Measurements from ENCODE around the gene RALGPS1. TPM values are rescaled to one million over a fixed set of nuclear protein-coding genes. Genes with fewer than 3 reads are reported as not detected.

Gene RALGPS1
- total RNA-seq, 5 donors from 2014 or later (not counting 1 experiment from before 2014, with no cell fraction given): 7.3 to 13.9 (median 9.4) TPM

- Mint-ChIP-seq H3K4me1 (peaks cover 0 to 14% (median 6%) of the 10 kb centered on the region in 3 donors), H3K27me3 (no peaks in the 10 kb centered on the region), H3K4me3 (no peak overlapping the region), H3K27ac (no peak overlapping the region), H3K36me3 (peaks cover 23% of the 10 kb centered on the region), H3K9me3 (no peaks in the 10 kb centered on the region)
- no peak overlapping the region for H3K27ac ChIP-seq (ENCODE audit: low read length)
- no peaks in the 10 kb centered on the region for H3K4me1 ChIP-seq (ENCODE audit: control insufficient read depth in 1 of 2, extremely low read depth in 1 of 2, insufficient read depth in 2 of 2, low read length in 2 of 2)
- ATAC-seq (replicated peaks in 1 of 4) (no peak), DNase-seq (no peak)
- no peaks in the 10 kb centered on the region for H3K27me3 ChIP-seq (replicated peaks in 1 of 2; ENCODE audit: control insufficient read depth in 2 of 2, extremely low read depth in 1 of 2, insufficient read depth in 2 of 2, low read length in 1 of 2)
- ChIA-PET POLR2A (no interaction called here), CTCF (no interaction called here)
- no peaks in the 10 kb centered on the region for H3K36me3 ChIP-seq (ENCODE audit: control insufficient read depth in 2 of 2, extremely low read depth in 1 of 2, insufficient read depth in 1 of 2, low read length in 1 of 2)
- no CpG with 5 or more reads among the region's 4 CpGs for WGBS (ENCODE audit: insufficient coverage)
- H3K9me3 ChIP-seq: no peaks in the 10 kb centered on the region
- no peak overlapping the region for H3K4me3 ChIP-seq (ENCODE audit: control insufficient read depth in 1 of 2, extremely low read depth in 1 of 2, low read length in 1 of 2)
Observed at GRCh38 chr9:127058645-127059021, 144.1 kb downstream of the RALGPS1 start.

- no peak overlapping the region for H3K27ac Mint-ChIP-seq
- CTCF ChIA-PET: no interaction called here
- WGBS (ENCODE audit: insufficient coverage): 100% methylated on average over 1 of the region's 2 CpGs
Observed at GRCh38 chr9:127059030-127059429, 144.4 kb downstream of the RALGPS1 start.

GRCh38 chr9:127059765-127060361 lies 145.3 kb downstream of the RALGPS1 start:
- no peak for ATAC-seq (replicated peaks in 1 of 4)
- no peak overlapping the region for H3K27ac ChIP-seq (ENCODE audit: low read length)
- no CpG with 5 or more reads among the region's 4 CpGs for WGBS (ENCODE audit: insufficient coverage)
- H3K27me3 ChIP-seq (replicated peaks in 1 of 2; ENCODE audit: control insufficient read depth in 2 of 2, extremely low read depth in 1 of 2, insufficient read depth in 2 of 2, low read length in 1 of 2): no peaks in the 10 kb centered on the region
- Mint-ChIP-seq H3K4me3 (no peak overlapping the region), H3K27me3 (no peaks in the 10 kb centered on the region), H3K36me3 (peaks cover 20% of the 10 kb centered on the region), H3K4me1 (peaks cover 0 to 14% (median 6%) of the 10 kb centered on the region in 3 donors), H3K27ac (no peak overlapping the region), H3K9me3 (no peaks in the 10 kb centered on the region)
- DNase-seq: no peak
- H3K4me1 ChIP-seq (ENCODE audit: control insufficient read depth in 1 of 2, extremely low read depth in 1 of 2, insufficient read depth in 2 of 2, low read length in 2 of 2): no peaks in the 10 kb centered on the region
- H3K9me3 ChIP-seq: no peaks in the 10 kb centered on the region
- CTCF ChIA-PET: no interaction called here
- POLR2A ChIA-PET: no interaction called here
- H3K4me3 ChIP-seq (ENCODE audit: control insufficient read depth in 1 of 2, extremely low read depth in 1 of 2, low read length in 1 of 2): no peak overlapping the region
- no peaks in the 10 kb centered on the region for H3K36me3 ChIP-seq (ENCODE audit: control insufficient read depth in 2 of 2, extremely low read depth in 1 of 2, insufficient read depth in 1 of 2, low read length in 1 of 2)

More at GRCh38 chr9:127059030-127059429, 144.4 kb downstream of the RALGPS1 start:
- Histone ChIP-seq H3K4me1 (ENCODE audit: control insufficient read depth in 1 of 2, extremely low read depth in 1 of 2, insufficient read depth in 2 of 2, low read length in 2 of 2) (no peaks in the 10 kb centered on the region), H3K27ac (ENCODE audit: low read length) (no peak overlapping the region), H3K36me3 (ENCODE audit: control insufficient read depth in 2 of 2, extremely low read depth in 1 of 2, insufficient read depth in 1 of 2, low read length in 1 of 2) (no peaks in the 10 kb centered on the region), H3K9me3 (no peaks in the 10 kb centered on the region), H3K27me3 (replicated peaks in 1 of 2; ENCODE audit: control insufficient read depth in 2 of 2, extremely low read depth in 1 of 2, insufficient read depth in 2 of 2, low read length in 1 of 2) (no peaks in the 10 kb centered on the region), H3K4me3 (ENCODE audit: control insufficient read depth in 1 of 2, extremely low read depth in 1 of 2, low read length in 1 of 2) (no peak overlapping the region)
- ATAC-seq (replicated peaks in 1 of 4) (no peak), DNase-seq (no peak)
- H3K27me3 Mint-ChIP-seq: no peaks in the 10 kb centered on the region
- H3K4me1 Mint-ChIP-seq: peaks cover 0 to 14% (median 6%) of the 10 kb centered on the region in 3 donors
- H3K4me3 Mint-ChIP-seq: no peak overlapping the region
- no peaks in the 10 kb centered on the region for H3K9me3 Mint-ChIP-seq
- POLR2A ChIA-PET: no interaction called here
- peaks cover 20% of the 10 kb centered on the region for H3K36me3 Mint-ChIP-seq

GRCh38 chr9:127061411-127061810 lies 146.8 kb downstream of the RALGPS1 start:
- no peak overlapping the region for H3K4me3 Mint-ChIP-seq
- ChIA-PET CTCF (no interaction called here), POLR2A (no interaction called here)
- Histone ChIP-seq H3K4me3 (ENCODE audit: control insufficient read depth in 1 of 2, extremely low read depth in 1 of 2, low read length in 1 of 2) (no peak overlapping the region), H3K27ac (ENCODE audit: low read length) (no peak overlapping the region), H3K4me1 (ENCODE audit: control insufficient read depth in 1 of 2, extremely low read depth in 1 of 2, insufficient read depth in 2 of 2, low read length in 2 of 2) (no peaks in the 10 kb centered on the region), H3K9me3 (no peaks in the 10 kb centered on the region), H3K27me3 (replicated peaks in 1 of 2; ENCODE audit: control insufficient read depth in 2 of 2, extremely low read depth in 1 of 2, insufficient read depth in 2 of 2, low read length in 1 of 2) (no peaks in the 10 kb centered on the region), H3K36me3 (ENCODE audit: control insufficient read depth in 2 of 2, extremely low read depth in 1 of 2, insufficient read depth in 1 of 2, low read length in 1 of 2) (no peaks in the 10 kb centered on the region)
- H3K9me3 Mint-ChIP-seq: no peaks in the 10 kb centered on the region
- H3K27me3 Mint-ChIP-seq: no peaks in the 10 kb centered on the region
- ATAC-seq (replicated peaks in 1 of 4) (no peak), DNase-seq (no peak)
- H3K27ac Mint-ChIP-seq: no peak overlapping the region
- WGBS (ENCODE audit: insufficient coverage): 100% methylated on average over 1 of the region's 3 CpGs
- H3K4me1 Mint-ChIP-seq: peaks cover 0 to 14% (median 6%) of the 10 kb centered on the region in 3 donors
- H3K36me3 Mint-ChIP-seq: peaks cover 28% of the 10 kb centered on the region

- ATAC-seq (replicated peaks in 1 of 4) (no peak), DNase-seq (no peak)
- Histone ChIP-seq H3K36me3 (ENCODE audit: control insufficient read depth in 2 of 2, extremely low read depth in 1 of 2, insufficient read depth in 1 of 2, low read length in 1 of 2) (no peaks in the 10 kb centered on the region), H3K27ac (ENCODE audit: low read length) (no peak overlapping the region), H3K27me3 (replicated peaks in 1 of 2; ENCODE audit: control insufficient read depth in 2 of 2, extremely low read depth in 1 of 2, insufficient read depth in 2 of 2, low read length in 1 of 2) (no peaks in the 10 kb centered on the region), H3K4me1 (ENCODE audit: control insufficient read depth in 1 of 2, extremely low read depth in 1 of 2, insufficient read depth in 2 of 2, low read length in 2 of 2) (no peaks in the 10 kb centered on the region), H3K4me3 (ENCODE audit: control insufficient read depth in 1 of 2, extremely low read depth in 1 of 2, low read length in 1 of 2) (no peak overlapping the region), H3K9me3 (no peaks in the 10 kb centered on the region)
- WGBS (ENCODE audit: insufficient coverage): 83% methylated on average over 2 of the region's 2 CpGs
- no peak overlapping the region for H3K27ac Mint-ChIP-seq
- no peak overlapping the region for H3K4me3 Mint-ChIP-seq
- H3K27me3 Mint-ChIP-seq: no peaks in the 10 kb centered on the region
- ChIA-PET POLR2A (no interaction called here), CTCF (interaction anchor here in 1 of 2 donors (0.8 kb wide), 1 partner anchor 12 kb away, joined by 3 read pairs; no protein-coding TSS in a partner anchor)
- peaks cover 0 to 6% (median 3%) of the 10 kb centered on the region in 3 donors for H3K4me1 Mint-ChIP-seq
- H3K9me3 Mint-ChIP-seq: no peaks in the 10 kb centered on the region
- H3K36me3 Mint-ChIP-seq: peaks cover 27% of the 10 kb centered on the region
Observed at GRCh38 chr9:127064335-127064734, 149.8 kb downstream of the RALGPS1 start.

- no peaks in the 10 kb centered on the region for H3K9me3 Mint-ChIP-seq
- no peak overlapping the region for H3K27ac Mint-ChIP-seq
- Histone ChIP-seq H3K27ac (ENCODE audit: low read length) (no peak overlapping the region), H3K4me3 (ENCODE audit: control insufficient read depth in 1 of 2, extremely low read depth in 1 of 2, low read length in 1 of 2) (no peak overlapping the region), H3K9me3 (no peaks in the 10 kb centered on the region), H3K36me3 (ENCODE audit: control insufficient read depth in 2 of 2, extremely low read depth in 1 of 2, insufficient read depth in 1 of 2, low read length in 1 of 2) (no peaks in the 10 kb centered on the region), H3K4me1 (ENCODE audit: control insufficient read depth in 1 of 2, extremely low read depth in 1 of 2, insufficient read depth in 2 of 2, low read length in 2 of 2) (no peaks in the 10 kb centered on the region), H3K27me3 (replicated peaks in 1 of 2; ENCODE audit: control insufficient read depth in 2 of 2, extremely low read depth in 1 of 2, insufficient read depth in 2 of 2, low read length in 1 of 2) (no peaks in the 10 kb centered on the region)
- CTCF ChIA-PET: interaction anchor here in 1 of 2 donors (0.6 kb wide), 1 partner anchor 100 kb away, joined by 9 read pairs; no protein-coding TSS in a partner anchor
- ATAC-seq (replicated peaks in 1 of 4): no peak
- peaks cover 21% of the 10 kb centered on the region for H3K36me3 Mint-ChIP-seq
- H3K4me3 Mint-ChIP-seq: no peak overlapping the region
- POLR2A ChIA-PET: no interaction called here
- H3K27me3 Mint-ChIP-seq: no peaks in the 10 kb centered on the region
- WGBS (ENCODE audit: insufficient coverage): no CpG with 5 or more reads among the region's 1 CpG
- DNase-seq: no peak
- no peaks in the 10 kb centered on the region for H3K4me1 Mint-ChIP-seq
Observed at GRCh38 chr9:127065592-127065991, 151.0 kb downstream of the RALGPS1 start.
